Esophagus squamous epithelium (tissue), 4 donors: ENCODE results near the gene ST6GALNAC3.

ENCODE experiments used
- CTCF ChIP-seq, 6 experiments: fragments of 450-650 bp in 4 of 6; fragments of 200-600 bp in 2 of 6; sonication (generic) in 2 of 6; IDR thresholded peaks; one replicate each; pipeline ENCODE4 v1.5.1; 2016 to 2019; ENCODE audit warnings: antibody characterized with exemption in 6 of 6, mild to moderate bottlenecking in 4 of 6, moderate library complexity in 4 of 6
- POLR2A ChIP-seq, 4 donors: fragments of 450-650 bp; IDR thresholded peaks; one replicate each; pipeline ENCODE4 v1.6.1; 2017; ENCODE audit warnings: antibody characterized with exemption in 4 of 4, mild to moderate bottlenecking in 4 of 4, moderate library complexity in 3 of 4

GRCh38 chr1:76084029-76084627, 9.6 kb downstream of the ST6GALNAC3 start:
- TF ChIP-seq POLR2A (IDR thresholded peaks at IDR 0.05) = no peak
- no peak for TF ChIP-seq CTCF (IDR thresholded peaks at IDR 0.05)
